Measurements from ENCODE around the gene WNT3.
"Not testable (repeated sequence)": the region's sequence is repeated elsewhere in the genome, so short reads cannot be mapped to it uniquely, and the experiment has no call there.

The WNT3 gene

GRCh38 chr17:46782250-46782953, 36.1 kb downstream of the WNT3 start:
- no peak for DNase-seq

- DNase-seq, result no peak
Observed at GRCh38 chr17:46780003-46780373, 38.5 kb downstream of the WNT3 start.

- DNase-seq, result no peak
Observed at GRCh38 chr17:46777943-46778915, 40.3 kb downstream of the WNT3 start.

- DNase-seq, result no peak
Observed at GRCh38 chr17:46776298-46777005, 42.0 kb downstream of the WNT3 start.

GRCh38 chr17:46774108-46774737, 44.3 kb downstream of the WNT3 start:
- no peak for DNase-seq

- no peak for DNase-seq
Observed at GRCh38 chr17:46773676-46774075, 44.8 kb downstream of the WNT3 start.

GRCh38 chr17:46773221-46773605, 45.3 kb downstream of the WNT3 start:
- DNase-seq, result no peak

- DNase-seq, result no peak
Observed at GRCh38 chr17:46772475-46773220, 45.8 kb downstream of the WNT3 start.

GRCh38 chr17:46771561-46772474, 46.7 kb downstream of the WNT3 start:
- no peak for DNase-seq

- no peak for DNase-seq
Observed at GRCh38 chr17:46770818-46771560, 47.5 kb downstream of the WNT3 start.

GRCh38 chr17:46770439-46770817, 48.1 kb downstream of the WNT3 start:
- DNase-seq, result no peak

- DNase-seq, result no peak
Observed at GRCh38 chr17:46769531-46770438, 48.7 kb downstream of the WNT3 start.

- not testable (repeated sequence) for DNase-seq
Observed at GRCh38 chr17:46768896-46769295, 49.6 kb downstream of the WNT3 start.

GRCh38 chr17:46768540-46768870, 50.0 kb downstream of the WNT3 start:
- no peak for DNase-seq

- DNase-seq, result no peak
Observed at GRCh38 chr17:46766493-46767491, 51.7 kb downstream of the WNT3 start.

- DNase-seq, result no peak
Observed at GRCh38 chr17:46765453-46765852, 53.0 kb downstream of the WNT3 start.

- DNase-seq, result no peak
Observed at GRCh38 chr17:46764709-46765401, 53.6 kb downstream of the WNT3 start.

All from effector CD4-positive, alpha-beta T cell (primary cell).